Muscle layer of colon (tissue), 2 donors: ENCODE results near the gene KRTAP4-5.
"Not testable (repeated sequence)": the region's sequence is repeated elsewhere in the genome, so short reads cannot be mapped to it uniquely, and the experiment has no call there.

Source experiments
- H3K27ac ChIP-seq: one replicate; pipeline ENCODE4 v1.7.0; 2013; ENCODE audit warnings: low read depth, mild to moderate bottlenecking, low read length, moderate library complexity
- H3K27me3 ChIP-seq, 2 donors: one replicate each; pipeline ENCODE4 v1.7.0; 2013; ENCODE audit warnings: low read length in 2 of 2, mild to moderate bottlenecking in 2 of 2; ENCODE audit not compliant: insufficient read depth in 2 of 2, control insufficient read depth in 1 of 2
- H3K36me3 ChIP-seq: one replicate; pipeline ENCODE4 v1.7.0; 2013; ENCODE audit warnings: mild to moderate bottlenecking, low read length; ENCODE audit not compliant: insufficient read depth
- H3K4me1 ChIP-seq: one replicate; pipeline ENCODE4 v1.7.0; 2013; ENCODE audit warnings: mild to moderate bottlenecking, low read length; ENCODE audit not compliant: insufficient read depth
- H3K4me3 ChIP-seq, 2 donors: one replicate each; pipeline ENCODE4 v1.7.0; 2013; ENCODE audit warnings: low read length in 2 of 2, low read depth in 1 of 2, mild to moderate bottlenecking in 1 of 2, moderate library complexity in 1 of 2
- H3K9ac ChIP-seq: one replicate; pipeline ENCODE4 v1.7.0; 2013; ENCODE audit warnings: low read length
- H3K9me3 ChIP-seq: one replicate; pipeline ENCODE4 v1.7.0; 2013; ENCODE audit warnings: mild to moderate bottlenecking, low read length
- donor health status: abdominal sarcoma.
- donor health status: Adenocarcinoma of cecum.

Gene KRTAP4-5

GRCh38 chr17:41144846-41145245, 4.8 kb downstream of the KRTAP4-5 start:
- H3K36me3 ChIP-seq = no peaks in the 10 kb centered on the region
- H3K9me3 ChIP-seq = no peaks in the 10 kb centered on the region
- no peak overlapping the region for H3K9ac ChIP-seq
- H3K4me3 ChIP-seq = no peak overlapping the region
- H3K4me1 ChIP-seq = no peaks in the 10 kb centered on the region
- H3K27me3 ChIP-seq = no peaks in the 10 kb centered on the region
- H3K27ac ChIP-seq = no peak overlapping the region

- H3K9me3 ChIP-seq = no peaks in the 10 kb centered on the region
- no peaks in the 10 kb centered on the region for H3K4me1 ChIP-seq
- no peak overlapping the region for H3K4me3 ChIP-seq
- no peaks in the 10 kb centered on the region for H3K27me3 ChIP-seq
- H3K27ac ChIP-seq = no peak overlapping the region
- H3K9ac ChIP-seq = no peak overlapping the region
- no peaks in the 10 kb centered on the region for H3K36me3 ChIP-seq
Measured at GRCh38 chr17:41141361-41141760, 8.3 kb downstream of the KRTAP4-5 start.

- no peaks in the 10 kb centered on the region for H3K4me1 ChIP-seq
- H3K9ac ChIP-seq = no peak within 1 kb of the TSS
- H3K27me3 ChIP-seq = no peaks in the 10 kb centered on the region
- H3K9me3 ChIP-seq = no peaks in the 10 kb centered on the region
- H3K36me3 ChIP-seq = no peaks in the 10 kb centered on the region
- no peak within 1 kb of the TSS for H3K27ac ChIP-seq
- no peak within 1 kb of the TSS for H3K4me3 ChIP-seq
Measured at GRCh38 chr17:41140360-41141131, 9.1 kb downstream of the KRTAP4-5 start, which contains the start of gene KRTAP4-6. TSS of gene KRTAP4-6 (minus strand) at chr17:41140544. CDS start at chr17:41140487, 57 bp downstream.

GRCh38 chr17:41139865-41140264, 9.8 kb downstream of the KRTAP4-5 start:
- H3K36me3 ChIP-seq, H3K4me1 ChIP-seq, H3K9ac ChIP-seq, H3K27ac ChIP-seq, H3K27me3 ChIP-seq, H3K4me3 ChIP-seq, H3K9me3 ChIP-seq: not testable (repeated sequence)

- no peak overlapping the region for H3K4me3 ChIP-seq
- no peak overlapping the region for H3K27ac ChIP-seq
- no peaks in the 10 kb centered on the region for H3K9me3 ChIP-seq
- no peaks in the 10 kb centered on the region for H3K4me1 ChIP-seq
- H3K9ac ChIP-seq = no peak overlapping the region
- no peaks in the 10 kb centered on the region for H3K27me3 ChIP-seq
- H3K36me3 ChIP-seq = no peaks in the 10 kb centered on the region
Measured at GRCh38 chr17:41133880-41134735, 15.5 kb downstream of the KRTAP4-5 start.

DNA sequence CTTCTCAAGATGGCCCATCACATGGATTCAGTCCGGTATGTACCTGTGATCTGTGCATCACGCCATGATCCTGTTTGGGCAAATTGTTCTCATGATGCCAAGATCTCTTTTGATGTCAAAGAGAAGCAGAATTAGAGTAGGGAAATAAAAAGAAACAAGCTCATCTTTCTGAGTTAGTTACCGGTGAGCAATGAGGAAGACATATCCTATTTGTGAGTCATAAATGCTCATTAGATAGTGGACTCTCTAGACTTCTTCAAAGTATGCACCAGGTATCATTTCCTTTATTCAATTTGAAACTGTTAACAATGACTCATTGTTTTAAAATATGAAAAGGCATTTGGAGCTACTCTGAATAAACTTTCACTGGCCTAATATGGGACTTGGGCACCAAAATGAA, 17.6 kb downstream of the KRTAP4-5 start:
- Histone ChIP-seq H3K4me1 (no peaks in the 10 kb centered on the region), H3K27me3 (no peaks in the 10 kb centered on the region), H3K9me3 (no peaks in the 10 kb centered on the region), H3K4me3 (no peak overlapping the region), H3K27ac (no peak overlapping the region), H3K9ac (no peak overlapping the region), H3K36me3 (no peaks in the 10 kb centered on the region)

DNA sequence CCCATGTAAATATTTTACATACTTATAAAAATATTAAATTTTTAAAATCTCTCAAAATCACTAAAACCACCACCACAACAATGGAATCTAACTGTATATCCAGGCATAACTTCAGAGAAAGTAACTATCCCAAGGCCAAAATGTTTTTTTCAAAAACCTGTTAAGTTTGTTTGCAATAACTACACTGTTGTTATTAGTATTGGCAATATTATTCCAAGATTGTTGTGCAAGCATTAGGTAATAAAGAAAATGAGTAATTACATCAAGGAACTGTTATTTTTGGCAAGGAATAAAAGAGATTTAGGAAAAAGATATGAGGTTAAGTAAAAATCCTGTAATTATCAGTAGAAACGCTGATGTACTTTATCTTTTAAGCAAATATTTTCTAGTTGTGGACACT, 22.3 kb downstream of the KRTAP4-5 start:
- Histone ChIP-seq H3K4me1 (no peaks in the 10 kb centered on the region), H3K4me3 (no peak overlapping the region), H3K36me3 (no peaks in the 10 kb centered on the region), H3K9me3 (no peaks in the 10 kb centered on the region), H3K9ac (no peak overlapping the region), H3K27me3 (no peaks in the 10 kb centered on the region), H3K27ac (no peak overlapping the region)

- no peaks in the 10 kb centered on the region for H3K9me3 ChIP-seq
- no peak overlapping the region for H3K4me3 ChIP-seq
- no peak overlapping the region for H3K9ac ChIP-seq
- H3K27ac ChIP-seq = no peak overlapping the region
- H3K4me1 ChIP-seq = no peaks in the 10 kb centered on the region
- no peaks in the 10 kb centered on the region for H3K36me3 ChIP-seq
- no peaks in the 10 kb centered on the region for H3K27me3 ChIP-seq
Measured at GRCh38 chr17:41126412-41126811, 23.2 kb downstream of the KRTAP4-5 start.

- H3K4me3 ChIP-seq = no peak overlapping the region
- H3K9ac ChIP-seq = no peak overlapping the region
- H3K27me3 ChIP-seq = no peaks in the 10 kb centered on the region
- H3K9me3 ChIP-seq = no peaks in the 10 kb centered on the region
- no peaks in the 10 kb centered on the region for H3K36me3 ChIP-seq
- H3K27ac ChIP-seq = no peak overlapping the region
- H3K4me1 ChIP-seq = no peaks in the 10 kb centered on the region
Measured at GRCh38 chr17:41125064-41125463, 24.6 kb downstream of the KRTAP4-5 start.

DNA sequence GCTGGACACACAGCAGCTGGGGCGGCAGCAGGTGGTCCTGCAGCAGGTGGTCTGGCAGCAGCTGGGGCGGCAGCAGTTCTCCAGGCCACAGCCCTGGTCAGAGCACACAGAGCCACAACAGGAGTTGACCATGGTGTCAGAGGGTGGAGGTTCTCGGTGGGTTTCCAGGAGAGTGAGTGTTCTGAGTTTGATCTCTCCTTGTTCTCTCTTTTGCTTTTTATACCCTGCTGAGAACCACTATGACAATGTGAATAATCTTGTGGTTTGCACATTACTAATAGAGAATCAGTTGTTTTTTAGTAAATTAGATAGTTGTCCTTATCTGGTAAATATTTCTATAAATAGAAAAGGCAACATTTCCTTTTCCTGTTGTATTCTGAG, 25.6 kb downstream of the KRTAP4-5 start, which contains the start of gene KRTAP4-12:
Gene KRTAP4-12 (minus strand): TSS at position 192 of the 381 bp plus-strand sequence. CDS start 60 bp downstream, at position 132.
- H3K9me3 ChIP-seq, H3K4me1 ChIP-seq, H3K36me3 ChIP-seq, H3K9ac ChIP-seq, H3K4me3 ChIP-seq, H3K27ac ChIP-seq, H3K27me3 ChIP-seq: not testable (repeated sequence)

GRCh38 chr17:41123292-41123990, 26.2 kb downstream of the KRTAP4-5 start:
- H3K27ac ChIP-seq, H3K9me3 ChIP-seq, H3K36me3 ChIP-seq, H3K27me3 ChIP-seq, H3K4me3 ChIP-seq, H3K4me1 ChIP-seq, H3K9ac ChIP-seq: not testable (repeated sequence)
